Heart left ventricle (tissue), 16 donors: ENCODE data around the gene ACOXL. TPM values are rescaled to one million over a fixed set of nuclear protein-coding genes. Genes with fewer than 3 reads are reported as not detected.

ENCODE experiments used
- ATAC-seq, 4 donors: fragments of 200-7000 bp; cut with Tn5 transposase; one replicate each; pipeline ENCODE4 v1.9.1; 2020 to 2022; ENCODE audit warnings: moderate library complexity in 4 of 4, mild to moderate bottlenecking in 3 of 4, moderate number of reproducible peaks in 1 of 4
- DNase-seq, 5 donors: peaks; one replicate each; pipeline ENCODE4 v3.0.0-alpha.2; 2020
- H3K27ac ChIP-seq, 12 donors: fragments of 200-600 bp; sonication (generic) in 4 of 12; one replicate each; pipeline versions ENCODE4 v1.5.0 to v1.8.0; 2016 to 2022; ENCODE audit warnings: mild to moderate bottlenecking in 2 of 12
- H3K27me3 ChIP-seq, 9 donors: fragments of 200-600 bp; sonication (generic) in 2 of 9; one replicate each; pipeline versions ENCODE4 v1.5.1 to v1.8.0; 2016 to 2022; ENCODE audit warnings: mild to moderate bottlenecking in 3 of 9
- H3K36me3 ChIP-seq, 9 donors: fragments of 200-600 bp; sonication (generic) in 2 of 9; one replicate each; pipeline versions ENCODE4 v1.5.0 to v1.8.0; 2018 to 2022; ENCODE audit warnings: mild to moderate bottlenecking in 2 of 9
- H3K4me1 ChIP-seq, 12 donors: fragments of 200-600 bp; sonication (generic) in 4 of 12; one replicate each; pipeline versions ENCODE4 v1.5.0 to v1.8.0; 2016 to 2022; ENCODE audit warnings: mild to moderate bottlenecking in 3 of 12
- H3K4me3 ChIP-seq, 12 donors: fragments of 200-600 bp; sonication (generic) in 4 of 12; one replicate each; pipeline versions ENCODE4 v1.5.0 to v1.8.0; 2017 to 2022; ENCODE audit warnings: mild to moderate bottlenecking in 9 of 12, moderate library complexity in 4 of 12
- H3K9me3 ChIP-seq, 12 donors: fragments of 200-600 bp; sonication (generic) in 4 of 12; one replicate each; pipeline versions ENCODE4 v1.5.0 to v1.8.0; 2016 to 2022; ENCODE audit warnings: mild to moderate bottlenecking in 1 of 12
- CTCF ChIP-seq, 12 donors: fragments of 200-600 bp; sonication (generic) in 4 of 12; IDR thresholded peaks; one replicate each; pipeline versions ENCODE4 v1.5.0 to v1.8.0; 2018 to 2022; ENCODE audit warnings: antibody characterized with exemption in 12 of 12, mild to moderate bottlenecking in 5 of 12
- POLR2A ChIP-seq, 2 donors: fragments of 450-650 bp; IDR thresholded peaks; one replicate each; pipeline ENCODE4 v1.6.1; 2017; ENCODE audit warnings: antibody characterized with exemption in 2 of 2, mild to moderate bottlenecking in 2 of 2, moderate library complexity in 2 of 2
- WGBS, 4 donors: extraction: QIAGEN DNeasy Blood & Tissue Kit in 2 of 4; methylation state at CpG; one replicate each; pipeline versions ENCODE4 v1.1.5 to v1.1.7; 2013 to 2018; 5-methylcytosine and 5-hydroxymethylcytosine counted together
- intact Hi-C, 10 donors: fragments of 100-400 bp; cut with DNase I; formaldehyde crosslinking; loops; one replicate each; pipeline versions ENCODE4 v1.11.1 to v1.14.2; 2022
- polyA plus RNA-seq, 2 donors: library from polyadenylated mRNA; stranded (reverse); fragments of 200-250 nt; gene quantifications; one replicate each; pipeline ENCODE4 v1.2.3, GENCODE V29; 2013
- total RNA-seq, 9 donors: library from RNA; depleted of rRNA in 2 of 9; stranded (reverse); fragments of >200 nt in 2 of 9; fragmentation: NEBNext Ultra II Directional in 3 of 9; extraction: Animal tissue kit (Norgen Biotek cat#: 25700) in 3 of 9; gene quantifications; one replicate each; pipeline versions ENCODE4 v1.1.0 to v1.2.4, GENCODE V29; 2016 to 2023
- donor health status: ischemic (EF 13 %, LVEDD 7.1; RV severe dilation, severe dysfunction).
- donor health status: healthy with polysubstance abuse.
- donor health status: DM: no; HTN: yes; CAD: no.
- donor health status: DM: no; HTN: no; CAD: no.
- donor health status: ischemic (EF 25% LVEDD 6.9; RV normal size, moderate dysfunction).
- donor health status: ischemic (EF 25% LVEDD 5.7; RV mildly dilated, moderate dysfunction).
- donor health status: healthy.
- donor health status: DM: yes; HTN: yes; CAD: no.
- donor health status: ischemic (EF 35%, LVEDD 5.7; RV mildly dilated, moderate dysfunction).
- donor health status: nonischemic (EF 11% LVEDD 7.7; RV severe dilation, severe dysfunction).
- donor health status: DM: yes; HTN: yes; CAD: no.
- donor health status: PGD.
- donor health status: ischemic (EF 29% LVEDD 5.4; RV normal size, mild dysfunction).
- donor health status: nonischemic (EF 23%, LVEDD 6.1; RV moderate dilation, normal function).

ACOXL gene
- total and polyA plus RNA-seq, 11 donors: 0.25 TPM; not detected in 10

- no peak for TF ChIP-seq CTCF (IDR thresholded peaks at IDR 0.05)
- TF ChIP-seq POLR2A (IDR thresholded peaks at IDR 0.05): no peak
- H3K27ac ChIP-seq: no peak overlapping the region
- peaks cover 0 to 12% (median 0%) of the 10 kb centered on the region in 12 donors for H3K9me3 ChIP-seq
- DNase-seq (no peak), ATAC-seq (no peak)
- intact Hi-C loops: no loop called here
- no peaks in the 10 kb centered on the region for H3K4me1 ChIP-seq
- WGBS, 4 donors: 95 to 99% (median 98%) methylated on average over 1 of the region's 1 CpG
- no peak overlapping the region for H3K4me3 ChIP-seq
- no peaks in the 10 kb centered on the region for H3K36me3 ChIP-seq
- peaks cover 0 to 3% (median 0%) of the 10 kb centered on the region in 9 donors for H3K27me3 ChIP-seq
Measured at GRCh38 chr2:110919738-110920137, 187.4 kb downstream of the ACOXL start.

- no peaks in the 10 kb centered on the region for H3K36me3 ChIP-seq
- peaks cover 0 to 16% (median 8%) of the 10 kb centered on the region in 12 donors for H3K9me3 ChIP-seq
- H3K27me3 ChIP-seq: no peaks in the 10 kb centered on the region
- no peak overlapping the region for H3K4me3 ChIP-seq
- ATAC-seq (no peak), DNase-seq (no peak)
- TF ChIP-seq CTCF (IDR thresholded peaks at IDR 0.05) (no peak), POLR2A (IDR thresholded peaks at IDR 0.05) (no peak)
- no peaks in the 10 kb centered on the region for H3K4me1 ChIP-seq
- H3K27ac ChIP-seq: no peak overlapping the region
- intact Hi-C loops: no loop called here
Measured at GRCh38 chr2:110925479-110925878, 193.1 kb downstream of the ACOXL start.

DNA sequence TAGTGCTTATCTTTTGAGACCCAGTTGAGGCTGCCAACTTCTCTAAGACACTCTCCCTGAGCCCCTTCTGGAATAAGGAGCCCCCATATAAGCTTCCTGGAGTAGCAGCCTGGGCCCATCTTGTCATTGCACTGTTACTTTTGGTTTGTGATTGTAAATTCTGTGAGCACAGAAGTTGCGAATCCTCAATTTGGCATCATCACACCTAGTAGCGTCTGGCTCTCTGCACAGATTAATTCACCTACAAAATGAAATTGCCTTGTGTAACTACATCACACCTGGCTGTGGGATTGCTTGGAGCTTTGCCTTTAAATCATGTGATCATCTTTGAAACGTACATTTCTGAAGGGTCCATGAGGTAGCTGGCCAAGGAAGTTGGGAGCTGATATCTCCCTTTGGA lies 195.2 kb downstream of the ACOXL start:
- Histone ChIP-seq H3K4me3 (no peak overlapping the region), H3K27ac (no peak overlapping the region), H3K36me3 (no peaks in the 10 kb centered on the region), H3K4me1 (peaks cover 0 to 5% (median 0%) of the 10 kb centered on the region in 12 donors), H3K27me3 (no peaks in the 10 kb centered on the region), H3K9me3 (peaks cover 0 to 16% (median 8%) of the 10 kb centered on the region in 12 donors)
- no peak for TF ChIP-seq CTCF (IDR thresholded peaks at IDR 0.05)
- TF ChIP-seq POLR2A (IDR thresholded peaks at IDR 0.05): no peak
- no peak for DNase-seq
- ATAC-seq: no peak
- WGBS, 4 donors: 85 to 88% (median 87%) methylated on average over 3 of the region's 3 CpGs
- intact Hi-C loops: no loop called here

DNA sequence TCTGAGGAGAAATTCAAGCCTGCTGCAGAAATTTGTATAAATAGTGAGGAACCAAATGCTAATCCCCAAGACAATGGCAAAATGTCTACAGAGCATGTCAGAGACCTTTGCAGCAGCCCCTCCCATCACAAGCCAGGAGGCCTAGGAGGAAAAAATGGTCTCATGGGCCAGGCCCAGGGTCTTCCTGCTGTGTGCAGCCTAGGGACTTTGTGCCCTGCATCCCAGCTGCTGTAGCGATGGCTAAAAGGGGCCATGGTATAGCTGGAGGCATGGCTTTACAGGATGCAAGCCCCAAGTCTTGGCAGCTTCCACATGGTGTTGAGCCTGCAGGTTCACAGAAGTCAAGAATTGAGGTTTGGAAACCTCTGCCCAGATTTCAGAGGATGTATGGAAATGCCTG lies 197.2 kb downstream of the ACOXL start:
- Histone ChIP-seq H3K36me3 (no peaks in the 10 kb centered on the region), H3K4me1 (peaks cover 0 to 5% (median 0%) of the 10 kb centered on the region in 12 donors), H3K9me3 (peaks cover 0 to 16% (median 8%) of the 10 kb centered on the region in 12 donors), H3K27ac (no peak overlapping the region), H3K27me3 (no peaks in the 10 kb centered on the region), H3K4me3 (no peak overlapping the region)
- intact Hi-C loops: no loop called here
- TF ChIP-seq POLR2A (IDR thresholded peaks at IDR 0.05): no peak
- WGBS, 4 donors: 88 to 100% (median 95%) methylated on average over 1 of the region's 1 CpG
- no peak for DNase-seq
- ATAC-seq: no peak

GRCh38 chr2:110931648-110932047 lies 199.3 kb downstream of the ACOXL start:
- no peaks in the 10 kb centered on the region for H3K27me3 ChIP-seq
- peaks cover 0 to 16% (median 8%) of the 10 kb centered on the region in 12 donors for H3K9me3 ChIP-seq
- peaks cover 0 to 5% (median 0%) of the 10 kb centered on the region in 12 donors for H3K4me1 ChIP-seq
- TF ChIP-seq POLR2A (IDR thresholded peaks at IDR 0.05) (no peak), CTCF (IDR thresholded peaks at IDR 0.05) (no peak)
- no peak overlapping the region for H3K4me3 ChIP-seq
- DNase-seq (no peak), ATAC-seq (peak in 2 of 4 donors; percentile 38 to 54)
- WGBS, 4 donors: 26 to 40% (median 30%) methylated on average over 2 of the region's 2 CpGs
- intact Hi-C loops: no loop called here
- no peak overlapping the region for H3K27ac ChIP-seq
- H3K36me3 ChIP-seq: no peaks in the 10 kb centered on the region
